ENCODE results near the gene FAM184A.
A peak's percentile ranks its signal among the peaks of the same experiment; 100 is the strongest.

FAM184A gene

DNA sequence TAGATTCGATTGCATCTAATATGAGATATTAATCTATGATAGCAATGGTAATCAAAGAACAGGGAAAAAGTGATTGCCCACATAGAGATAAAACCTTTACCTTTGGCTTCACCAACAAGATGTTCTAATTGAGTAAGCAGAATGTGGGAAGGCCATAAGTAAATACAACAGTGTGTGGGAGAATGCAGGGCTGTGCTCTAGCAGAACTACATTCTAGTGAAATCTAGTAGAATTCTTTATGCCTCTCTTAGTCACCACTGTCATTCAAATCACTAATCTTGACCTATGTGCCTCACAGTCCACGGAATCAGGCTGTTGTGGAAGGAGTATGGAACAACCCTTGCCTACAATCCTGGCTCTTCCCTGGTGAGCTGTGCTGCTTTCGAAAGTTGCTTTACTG is 113.1 kb downstream of the FAM184A start:
- Histone ChIP-seq H3K9me3 (ENCODE audit: severe bottlenecking) (no peaks in the 10 kb centered on the region), H3K36me3 (ENCODE audit: low read depth) (no peaks in the 10 kb centered on the region), H3K27ac (ENCODE audit: poor library complexity, severe bottlenecking) (no peak overlapping the region), H3K4me1 (ENCODE audit: insufficient read depth, poor library complexity, severe bottlenecking) (no peaks in the 10 kb centered on the region), H3K4me3 (ENCODE audit: severe bottlenecking) (no peak overlapping the region), H3K27me3 (ENCODE audit: insufficient read depth, poor library complexity, severe bottlenecking) (no peaks in the 10 kb centered on the region)
- ATAC-seq (ENCODE audit: low read depth) (no peak), DNase-seq (ENCODE audit: low spot score) (no peak)
- TF ChIP-seq, protein P1, sequence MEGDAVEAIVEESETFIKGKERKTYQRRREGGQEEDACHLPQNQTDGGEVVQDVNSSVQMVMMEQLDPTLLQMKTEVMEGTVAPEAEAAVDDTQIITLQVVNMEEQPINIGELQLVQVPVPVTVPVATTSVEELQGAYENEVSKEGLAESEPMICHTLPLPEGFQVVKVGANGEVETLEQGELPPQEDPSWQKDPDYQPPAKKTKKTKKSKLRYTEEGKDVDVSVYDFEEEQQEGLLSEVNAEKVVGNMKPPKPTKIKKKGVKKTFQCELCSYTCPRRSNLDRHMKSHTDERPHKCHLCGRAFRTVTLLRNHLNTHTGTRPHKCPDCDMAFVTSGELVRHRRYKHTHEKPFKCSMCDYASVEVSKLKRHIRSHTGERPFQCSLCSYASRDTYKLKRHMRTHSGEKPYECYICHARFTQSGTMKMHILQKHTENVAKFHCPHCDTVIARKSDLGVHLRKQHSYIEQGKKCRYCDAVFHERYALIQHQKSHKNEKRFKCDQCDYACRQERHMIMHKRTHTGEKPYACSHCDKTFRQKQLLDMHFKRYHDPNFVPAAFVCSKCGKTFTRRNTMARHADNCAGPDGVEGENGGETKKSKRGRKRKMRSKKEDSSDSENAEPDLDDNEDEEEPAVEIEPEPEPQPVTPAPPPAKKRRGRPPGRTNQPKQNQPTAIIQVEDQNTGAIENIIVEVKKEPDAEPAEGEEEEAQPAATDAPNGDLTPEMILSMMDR (IDR thresholded peaks at IDR 0.05; ENCODE audit: poor library complexity, severe bottlenecking): no peak

DNA sequence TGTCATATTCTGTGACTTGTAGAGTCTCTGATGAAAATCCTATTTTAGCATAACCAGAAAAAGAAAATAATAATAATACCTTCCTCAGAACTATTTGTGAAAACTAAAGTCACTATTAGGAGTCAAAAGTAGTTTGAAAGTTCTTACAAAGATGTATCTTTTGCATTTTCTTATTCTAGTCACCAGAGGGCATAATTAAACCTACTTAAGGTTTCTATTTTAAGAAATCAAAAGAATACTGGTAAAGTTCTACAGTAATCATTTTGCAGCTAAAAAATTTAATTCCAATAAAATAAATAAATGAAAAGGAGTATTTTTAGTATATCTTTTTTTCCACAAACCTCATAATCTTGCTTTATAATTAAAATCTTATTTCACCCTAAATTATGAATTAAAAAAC is 115.5 kb downstream of the FAM184A start:
- DNase-seq (ENCODE audit: low spot score) (no peak), ATAC-seq (ENCODE audit: low read depth) (no peak)
- Histone ChIP-seq H3K4me1 (ENCODE audit: insufficient read depth, poor library complexity, severe bottlenecking) (no peaks in the 10 kb centered on the region), H3K27me3 (ENCODE audit: insufficient read depth, poor library complexity, severe bottlenecking) (no peaks in the 10 kb centered on the region), H3K36me3 (ENCODE audit: low read depth) (no peaks in the 10 kb centered on the region), H3K4me3 (ENCODE audit: severe bottlenecking) (no peak overlapping the region), H3K9me3 (ENCODE audit: severe bottlenecking) (no peaks in the 10 kb centered on the region), H3K27ac (ENCODE audit: poor library complexity, severe bottlenecking) (no peak overlapping the region)
- TF ChIP-seq, protein P1 (IDR thresholded peaks at IDR 0.05; ENCODE audit: poor library complexity, severe bottlenecking): peak; percentile 54

DNA sequence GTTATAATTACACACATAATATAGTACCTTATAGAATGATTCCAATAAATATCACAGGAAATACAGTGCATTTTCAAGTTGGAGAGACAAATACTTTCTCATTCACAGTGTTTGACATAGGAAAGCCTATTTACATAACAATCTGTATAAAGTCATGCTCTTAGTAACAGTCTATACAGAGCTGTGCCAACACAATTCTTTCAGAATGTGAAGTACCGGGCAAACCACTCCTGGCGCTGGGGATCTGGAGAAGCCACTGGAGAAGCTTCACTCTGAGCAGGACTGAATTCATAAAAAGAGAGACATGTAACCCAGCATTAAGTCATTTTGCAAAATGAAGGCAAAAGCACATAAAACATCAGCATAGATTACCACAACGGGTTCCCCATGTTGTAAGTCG is 118.6 kb downstream of the FAM184A start:
- ATAC-seq (ENCODE audit: low read depth): no peak
- no peak overlapping the region for H3K4me3 ChIP-seq (ENCODE audit: severe bottlenecking)
- no peak overlapping the region for H3K27ac ChIP-seq (ENCODE audit: poor library complexity, severe bottlenecking)
- H3K27me3 ChIP-seq (ENCODE audit: insufficient read depth, poor library complexity, severe bottlenecking): no peaks in the 10 kb centered on the region
- no peaks in the 10 kb centered on the region for H3K36me3 ChIP-seq (ENCODE audit: low read depth)
- no peaks in the 10 kb centered on the region for H3K9me3 ChIP-seq (ENCODE audit: severe bottlenecking)
- DNase-seq (ENCODE audit: low spot score): no peak
- H3K4me1 ChIP-seq (ENCODE audit: insufficient read depth, poor library complexity, severe bottlenecking): no peaks in the 10 kb centered on the region
- TF ChIP-seq, protein P1 (IDR thresholded peaks at IDR 0.05; ENCODE audit: poor library complexity, severe bottlenecking): no peak

DNA sequence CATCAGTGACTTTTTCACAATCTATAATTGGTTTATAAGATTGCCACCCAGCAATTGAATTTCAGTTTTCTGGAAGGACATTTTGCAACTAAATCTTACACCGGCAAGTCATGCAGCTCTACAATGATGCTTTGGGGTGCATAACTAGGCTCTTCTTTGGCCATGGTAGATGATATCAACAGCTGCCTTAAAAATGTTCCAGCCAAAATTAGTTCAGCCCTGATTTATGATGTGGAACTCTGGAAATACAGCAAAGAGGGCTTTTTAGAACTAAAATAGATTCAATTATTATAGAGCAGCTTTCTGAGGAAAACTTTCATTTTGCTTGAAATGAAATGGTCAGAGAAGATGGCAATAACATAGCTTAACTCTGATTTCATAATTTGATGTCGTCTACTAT is 125.1 kb downstream of the FAM184A start:
- no peaks in the 10 kb centered on the region for H3K9me3 ChIP-seq (ENCODE audit: severe bottlenecking)
- H3K36me3 ChIP-seq (ENCODE audit: low read depth): no peaks in the 10 kb centered on the region
- ATAC-seq (ENCODE audit: low read depth): no peak
- H3K27ac ChIP-seq (ENCODE audit: poor library complexity, severe bottlenecking): no peak overlapping the region
- H3K4me3 ChIP-seq (ENCODE audit: severe bottlenecking): no peak overlapping the region
- DNase-seq (ENCODE audit: low spot score): no peak
- H3K4me1 ChIP-seq (ENCODE audit: insufficient read depth, poor library complexity, severe bottlenecking): no peaks in the 10 kb centered on the region
- TF ChIP-seq, protein P1 (IDR thresholded peaks at IDR 0.05; ENCODE audit: poor library complexity, severe bottlenecking): no peak
- no peaks in the 10 kb centered on the region for H3K27me3 ChIP-seq (ENCODE audit: insufficient read depth, poor library complexity, severe bottlenecking)

DNA sequence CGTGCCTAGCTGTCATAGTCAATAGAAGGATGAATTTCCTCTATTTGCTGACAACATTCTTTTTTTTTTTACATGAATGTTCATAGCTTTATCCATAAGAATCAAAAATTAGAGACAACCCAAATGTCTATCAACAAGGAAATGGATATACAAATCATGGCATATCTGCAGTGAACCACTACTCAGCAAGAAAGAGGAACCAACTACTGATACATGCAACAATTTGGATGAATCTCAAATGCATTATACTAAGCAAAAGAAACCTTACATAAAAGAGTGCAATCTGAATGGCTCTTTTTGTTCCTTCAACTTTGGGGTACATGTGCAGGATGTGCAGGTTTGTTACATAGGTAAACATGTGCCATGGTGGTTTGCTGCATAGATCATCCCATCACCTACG is 125.8 kb downstream of the FAM184A start:
- Histone ChIP-seq H3K27ac (ENCODE audit: poor library complexity, severe bottlenecking) (no peak overlapping the region), H3K9me3 (ENCODE audit: severe bottlenecking) (no peaks in the 10 kb centered on the region), H3K4me3 (ENCODE audit: severe bottlenecking) (no peak overlapping the region), H3K36me3 (ENCODE audit: low read depth) (no peaks in the 10 kb centered on the region), H3K4me1 (ENCODE audit: insufficient read depth, poor library complexity, severe bottlenecking) (no peaks in the 10 kb centered on the region), H3K27me3 (ENCODE audit: insufficient read depth, poor library complexity, severe bottlenecking) (no peaks in the 10 kb centered on the region)
- no peak for DNase-seq (ENCODE audit: low spot score)
- no peak for ATAC-seq (ENCODE audit: low read depth)
- TF ChIP-seq, protein P1 (IDR thresholded peaks at IDR 0.05; ENCODE audit: poor library complexity, severe bottlenecking): no peak
